CD4-positive, alpha-beta T cell (primary cell): ENCODE measurements around the gene ITPRID2. TPM values are rescaled to one million over a fixed set of nuclear protein-coding genes. Genes with fewer than 3 reads are reported as not detected.
A peak's percentile ranks its signal among the peaks of the same experiment; 100 is the strongest.

Experiments
- ATAC-seq: fragments of 200-7000 bp; cut with Tn5 transposase; one replicate; pipeline ENCODE4 v1.10.0; 2022; ENCODE audit warnings: mild to moderate bottlenecking; ENCODE audit not compliant: poor library complexity
- CTCF ChIA-PET: fragments of 350-600 bp; sonication (Branson Sonifier 250); formaldehyde crosslinking; loops from one replicate; lab custom pipeline; 2021; ENCODE audit warnings: antibody characterized with exemption, inconsistent platforms; lab: Charles Lee
- POLR2A ChIA-PET: fragments of 350-600 bp; sonication (Branson Sonifier 250); formaldehyde crosslinking; loops from one replicate; lab custom pipeline; 2021; ENCODE audit warnings: antibody characterized with exemption, inconsistent platforms; lab: Charles Lee
- DNase-seq, 14 experiments: peaks; one replicate each; pipeline ENCODE4 v3.0.0-alpha.2; 2013 to 2020; ENCODE audit warnings: mixed read lengths in 2 of 14
- H3K27ac ChIP-seq, 2 donors: one replicate each; pipeline versions ENCODE4 v1.5.1 to v1.7.0; 2013; ENCODE audit warnings: low read length in 2 of 2, low read depth in 1 of 2, mild to moderate bottlenecking in 1 of 2
- H3K27me3 ChIP-seq, 2 experiments: 1 replicate in 1 of 2; 2 replicates in 1 of 2; pipeline versions ENCODE4 v1.6.1 to v1.7.0; 2013; ENCODE audit warnings: low read length in 2 of 2, control low read depth in 1 of 2, mild to moderate bottlenecking in 1 of 2, moderate library complexity in 1 of 2; ENCODE audit not compliant: insufficient read depth in 2 of 2, control insufficient read depth in 1 of 2
- H3K36me3 ChIP-seq: one replicate; pipeline ENCODE4 v1.6.1; 2013; ENCODE audit warnings: low read length, control low read depth; ENCODE audit not compliant: insufficient read depth
- H3K4me1 ChIP-seq: one replicate; pipeline ENCODE4 v1.6.1; 2013; ENCODE audit warnings: low read length, control low read depth; ENCODE audit not compliant: insufficient read depth
- H3K4me3 ChIP-seq: one replicate; pipeline ENCODE4 v1.5.1; 2013; ENCODE audit warnings: mild to moderate bottlenecking, low read length, moderate library complexity
- H3K9me3 ChIP-seq, 2 experiments: 1 replicate in 1 of 2; 2 replicates in 1 of 2; pipeline versions ENCODE4 v1.6.1 to v1.7.0; 2013; ENCODE audit warnings: low read length in 2 of 2, mild to moderate bottlenecking in 2 of 2, control low read depth in 1 of 2, moderate library complexity in 1 of 2; ENCODE audit not compliant: control insufficient read depth in 1 of 2, insufficient read depth in 1 of 2
- H3K27ac Mint-ChIP-seq: one replicate; pipeline ENCODE4 v1.8.0; 2020; ENCODE audit warnings: mixed read lengths
- H3K27me3 Mint-ChIP-seq: one replicate; pipeline ENCODE4 v1.8.0; 2021; ENCODE audit warnings: mixed read lengths
- H3K36me3 Mint-ChIP-seq: one replicate; pipeline ENCODE4 v1.8.0; 2021; ENCODE audit warnings: low read depth, mixed read lengths
- H3K4me1 Mint-ChIP-seq: one replicate; pipeline ENCODE4 v1.8.0; 2021; ENCODE audit warnings: low read depth, mixed read lengths
- H3K4me3 Mint-ChIP-seq: one replicate; pipeline ENCODE4 v1.8.0; 2020; ENCODE audit warnings: mild to moderate bottlenecking, mixed read lengths
- H3K9me3 Mint-ChIP-seq: one replicate; pipeline ENCODE4 v1.8.0; 2020; ENCODE audit warnings: mixed read lengths
- CTCF ChIP-seq: fragments of 200-600 bp; IDR thresholded peaks from one replicate; pipeline ENCODE4 v1.8.0; 2022; ENCODE audit warnings: antibody characterized with exemption, mild to moderate bottlenecking
- intact Hi-C, 2 experiments: fragments of 100-400 bp; cut with DNase I in 1 of 2; cut with micrococcal nuclease in 1 of 2; formaldehyde crosslinking; loops; one replicate each; pipeline versions ENCODE4 v1.15.1 to v1.9.0; 2023 to 2025; cut with DNase I, micrococcal nuclease
- total RNA-seq, 174 experiments: library from RNA in 2 of 174; stranded (reverse) in 2 of 174; gene quantifications; one replicate each; pipeline ENCODE4 v1.2.3 and lab custom pipeline; 2021 to 2026

ITPRID2 gene
- total RNA-seq, 2 experiments from 2014 or later = 75.8 to 79.7 TPM

- Histone ChIP-seq H3K27ac (no peak overlapping the region), H3K27me3 (peaks cover 3 to 4% of the 10 kb centered on the region in 2 experiments), H3K4me3 (no peak overlapping the region), H3K36me3 (no peaks in the 10 kb centered on the region), H3K4me1 (no peaks in the 10 kb centered on the region), H3K9me3 (no peaks in the 10 kb centered on the region)
- ATAC-seq = no peak
- TF ChIP-seq CTCF = no peak
- ChIA-PET CTCF (no interaction called here), POLR2A (no interaction called here)
- no peak overlapping the region for H3K4me3 Mint-ChIP-seq
- H3K36me3 Mint-ChIP-seq = no peaks in the 10 kb centered on the region
- no peak overlapping the region for H3K27ac Mint-ChIP-seq
- H3K9me3 Mint-ChIP-seq = no peaks in the 10 kb centered on the region
- no peaks in the 10 kb centered on the region for H3K4me1 Mint-ChIP-seq
- no peaks in the 10 kb centered on the region for H3K27me3 Mint-ChIP-seq
- intact Hi-C loops = no loop called here
- DNase-seq = peak in 1 of 14 experiments; percentile 20
These were observed 86.3 kb downstream of the ITPRID2 start for GRCh38 chr2:181977661-181978350.

GRCh38 chr2:181978351-181979150 is 87.0 kb downstream of the ITPRID2 start:
- POLR2A ChIA-PET = no interaction called here

More at GRCh38 chr2:181978351-181979150, 87.0 kb downstream of the ITPRID2 start:
- no peak for ATAC-seq
- Mint-ChIP-seq H3K36me3 (no peaks in the 10 kb centered on the region), H3K27ac (no peak overlapping the region), H3K27me3 (no peaks in the 10 kb centered on the region), H3K4me1 (no peaks in the 10 kb centered on the region), H3K9me3 (no peaks in the 10 kb centered on the region), H3K4me3 (no peak overlapping the region)
- Histone ChIP-seq H3K4me3 (no peak overlapping the region), H3K27me3 (no peaks in the 10 kb centered on the region), H3K36me3 (no peaks in the 10 kb centered on the region), H3K4me1 (no peaks in the 10 kb centered on the region), H3K9me3 (no peaks in the 10 kb centered on the region), H3K27ac (no peak overlapping the region)
- CTCF ChIA-PET = no interaction called here
- no peak for DNase-seq
- TF ChIP-seq CTCF = no peak
- intact Hi-C loops = no loop called here

Other genes with a start within 250 kb of the ITPRID2 start
- gene CERKL, start 234.6 kb upstream of the ITPRID2 start, total RNA-seq = not detected
- gene NEUROD1, start 211.2 kb upstream of the ITPRID2 start, total RNA-seq = not detected
- not detected for gene PPP1R1C, start 94.1 kb downstream of the ITPRID2 start, total RNA-seq